Heart right ventricle (tissue), 16 donors: ENCODE measurements around the gene OLFM1. TPM values are rescaled to one million over a fixed set of nuclear protein-coding genes. Genes with fewer than 3 reads are reported as not detected.

ENCODE experiments used
- ATAC-seq, 8 donors: fragments of 200-7000 bp; cut with Tn5 transposase; one replicate each; pipeline ENCODE4 v1.9.1; 2020; ENCODE audit warnings: mild to moderate bottlenecking in 8 of 8, moderate library complexity in 8 of 8, moderate number of reproducible peaks in 1 of 8
- DNase-seq, 2 donors: peaks; one replicate each; pipeline ENCODE4 v3.0.0-alpha.2; 2020
- H3K27ac ChIP-seq, 10 donors: fragments of 200-600 bp; sonication (generic) in 2 of 10; one replicate each; pipeline versions ENCODE4 v1.5.0 to v1.8.0; 2020 to 2022; ENCODE audit warnings: mild to moderate bottlenecking in 3 of 10
- H3K27me3 ChIP-seq, 7 donors: fragments of 200-600 bp; one replicate each; pipeline ENCODE4 v1.8.0; 2021 to 2022; ENCODE audit warnings: mild to moderate bottlenecking in 2 of 7
- H3K36me3 ChIP-seq, 9 donors: fragments of 200-600 bp; sonication (generic) in 1 of 9; one replicate each; pipeline versions ENCODE4 v1.5.0 to v1.8.0; 2020 to 2022; ENCODE audit warnings: mild to moderate bottlenecking in 2 of 9
- H3K4me1 ChIP-seq, 9 donors: fragments of 200-600 bp; sonication (generic) in 1 of 9; one replicate each; pipeline versions ENCODE4 v1.5.0 to v1.8.0; 2020 to 2022; ENCODE audit warnings: mild to moderate bottlenecking in 4 of 9
- H3K4me3 ChIP-seq, 10 donors: fragments of 200-600 bp; sonication (generic) in 2 of 10; one replicate each; pipeline versions ENCODE4 v1.5.0 to v1.8.0; 2020 to 2022; ENCODE audit warnings: mild to moderate bottlenecking in 7 of 10, moderate library complexity in 2 of 10
- H3K9me3 ChIP-seq, 11 donors: fragments of 200-600 bp in 10 of 11; sonication (generic) in 2 of 11; one replicate each; pipeline versions ENCODE4 v1.5.0 to v1.8.0; 2013 to 2022; ENCODE audit warnings: mild to moderate bottlenecking in 2 of 11, control low read depth in 1 of 11, moderate library complexity in 1 of 11
- CTCF ChIP-seq, 9 donors: fragments of 200-600 bp; sonication (generic) in 2 of 9; IDR thresholded peaks; one replicate each; pipeline versions ENCODE4 v1.5.0 to v1.8.0; 2021 to 2022; ENCODE audit warnings: antibody characterized with exemption in 9 of 9, mild to moderate bottlenecking in 5 of 9, moderate library complexity in 1 of 9
- WGBS, 2 donors: extraction: QIAGEN DNeasy Blood & Tissue Kit; methylation state at CpG; one replicate each; pipeline ENCODE4 v1.1.7; 2013; ENCODE audit warnings: inconsistent platforms in 1 of 2; 5-methylcytosine and 5-hydroxymethylcytosine counted together
- intact Hi-C, 10 donors: fragments of 100-400 bp; cut with DNase I; formaldehyde crosslinking; loops; one replicate each; pipeline versions ENCODE4 v1.11.1 to v1.14.2; 2022
- polyA plus RNA-seq, 2 donors: library from polyadenylated mRNA; stranded (reverse); fragments of 200-250 nt; gene quantifications; one replicate each; pipeline ENCODE4 v1.2.3, GENCODE V29; 2013
- total RNA-seq, 10 donors: library from RNA; stranded (reverse); fragmentation: NEBNext Ultra II Directional in 3 of 10; extraction: Animal tissue kit (Norgen Biotek cat#: 25700) in 3 of 10; gene quantifications; one replicate each; pipeline versions ENCODE4 v1.2.1 to v1.2.4, GENCODE V29; 2021 to 2023
- donor health status: Arrhythmogenic right ventricular cardiomyopathy.
- donor health status: ischemic (EF 13 %, LVEDD 7.1; RV severe dilation, severe dysfunction).
- donor health status: healthy with polysubstance abuse.
- donor health status: DM: no; HTN: yes; CAD: no.
- donor health status: DM: no; HTN: no; CAD: no.
- donor health status: ischemic (EF 25% LVEDD 6.9; RV normal size, moderate dysfunction).
- donor health status: ischemic (EF 25% LVEDD 5.7; RV mildly dilated, moderate dysfunction).
- donor health status: healthy.
- donor health status: DM: yes; HTN: yes; CAD: no.
- donor health status: Ischemic cardiomyopathy.
- donor health status: ischemic (EF 35%, LVEDD 5.7; RV mildly dilated, moderate dysfunction).
- donor health status: nonischemic (EF 11% LVEDD 7.7; RV severe dilation, severe dysfunction).
- donor health status: DM: yes; HTN: yes; CAD: no.
- donor health status: PGD.
- donor health status: ischemic (EF 29% LVEDD 5.4; RV normal size, mild dysfunction).
- donor health status: nonischemic (EF 23%, LVEDD 6.1; RV moderate dilation, normal function).

OLFM1 gene
- total and polyA plus RNA-seq, 12 donors = 3.3 to 14.9 (median 6.5) TPM

GRCh38 chr9:135130207-135130976 is 42.9 kb downstream of the OLFM1 start:
- Histone ChIP-seq H3K4me1 (peaks cover 0 to 6% (median 0%) of the 10 kb centered on the region in 9 donors), H3K4me3 (no peak overlapping the region), H3K27me3 (peaks cover 10 to 46% (median 35%) of the 10 kb centered on the region in 7 donors), H3K27ac (peak overlapping the region in 1 of 10 donors; percentile 31), H3K36me3 (no peaks in the 10 kb centered on the region), H3K9me3 (peaks cover 0 to 8% (median 0%) of the 10 kb centered on the region in 11 donors)
- ATAC-seq (peak in 5 of 8 donors; percentile 21 to 58 (median 39)), DNase-seq (peak in 1 of 2 donors; percentile 27)
- TF ChIP-seq CTCF (IDR thresholded peaks at IDR 0.05) = no peak
- intact Hi-C loops = no loop called here
- 75 to 78% methylated on average over 18 of the region's 18 CpGs for WGBS, 2 donors

GRCh38 chr9:135131488-135131887 is 44.0 kb downstream of the OLFM1 start:
- ATAC-seq (no peak), DNase-seq (no peak)
- Histone ChIP-seq H3K27me3 (peaks cover 10 to 55% (median 35%) of the 10 kb centered on the region in 7 donors), H3K9me3 (peaks cover 0 to 8% (median 0%) of the 10 kb centered on the region in 11 donors), H3K36me3 (no peaks in the 10 kb centered on the region), H3K27ac (no peak overlapping the region), H3K4me3 (no peak overlapping the region), H3K4me1 (peaks cover 0 to 6% (median 0%) of the 10 kb centered on the region in 9 donors)
- WGBS, 2 donors = 82 to 87% methylated on average over 8 of the region's 8 CpGs
- intact Hi-C loops = no loop called here
- TF ChIP-seq CTCF (IDR thresholded peaks at IDR 0.05) = no peak

GRCh38 chr9:135132008-135132407 is 44.5 kb downstream of the OLFM1 start:
- no peak for ATAC-seq
- Histone ChIP-seq H3K4me3 (no peak overlapping the region), H3K27me3 (peaks cover 10 to 54% (median 35%) of the 10 kb centered on the region in 7 donors), H3K4me1 (peaks cover 0 to 7% (median 1%) of the 10 kb centered on the region in 9 donors), H3K9me3 (peaks cover 0 to 8% (median 0%) of the 10 kb centered on the region in 11 donors), H3K27ac (no peak overlapping the region), H3K36me3 (no peaks in the 10 kb centered on the region)
- no peak for TF ChIP-seq CTCF (IDR thresholded peaks at IDR 0.05)
- 87 to 89% methylated on average over 18 of the region's 18 CpGs for WGBS, 2 donors
- intact Hi-C loops = no loop called here
- no peak for DNase-seq

- peaks cover 0 to 16% (median 8%) of the 10 kb centered on the region in 9 donors for H3K4me1 ChIP-seq
- TF ChIP-seq CTCF (IDR thresholded peaks at IDR 0.05) = no peak
- peaks cover 10 to 61% (median 40%) of the 10 kb centered on the region in 7 donors for H3K27me3 ChIP-seq
- ATAC-seq (no peak), DNase-seq (no peak)
- H3K27ac ChIP-seq = no peak overlapping the region
- H3K9me3 ChIP-seq = peaks cover 0 to 8% (median 0%) of the 10 kb centered on the region in 11 donors
- H3K36me3 ChIP-seq = no peaks in the 10 kb centered on the region
- H3K4me3 ChIP-seq = no peak overlapping the region
- intact Hi-C loops = no loop called here
- 47 to 48% methylated on average over 28 of the region's 28 CpGs for WGBS, 2 donors
Measured at GRCh38 chr9:135134268-135135022, 47.0 kb downstream of the OLFM1 start.
